ENCODE measurements around the gene DCAKD.

DNA sequence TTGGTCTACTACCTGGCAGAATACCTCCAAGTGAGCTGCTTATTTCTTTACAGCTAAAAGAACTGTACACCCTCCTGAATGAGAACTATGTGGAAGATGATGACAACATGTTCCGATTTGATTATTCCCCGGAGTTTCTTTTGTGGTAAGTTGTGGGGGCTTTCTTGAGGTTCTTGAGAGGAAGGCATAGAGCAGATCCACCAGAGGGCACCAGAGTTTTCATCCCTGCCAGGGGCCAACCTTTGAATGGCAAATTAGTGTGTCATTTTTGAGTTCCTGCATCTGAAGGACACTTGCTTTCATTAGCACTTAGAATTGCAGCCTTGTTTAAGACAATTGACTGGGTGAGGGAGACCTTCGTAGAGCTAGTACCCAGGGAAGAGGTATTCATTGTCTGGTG is 44.7 kb upstream of the DCAKD start:
- TF ChIP-seq, protein P1, sequence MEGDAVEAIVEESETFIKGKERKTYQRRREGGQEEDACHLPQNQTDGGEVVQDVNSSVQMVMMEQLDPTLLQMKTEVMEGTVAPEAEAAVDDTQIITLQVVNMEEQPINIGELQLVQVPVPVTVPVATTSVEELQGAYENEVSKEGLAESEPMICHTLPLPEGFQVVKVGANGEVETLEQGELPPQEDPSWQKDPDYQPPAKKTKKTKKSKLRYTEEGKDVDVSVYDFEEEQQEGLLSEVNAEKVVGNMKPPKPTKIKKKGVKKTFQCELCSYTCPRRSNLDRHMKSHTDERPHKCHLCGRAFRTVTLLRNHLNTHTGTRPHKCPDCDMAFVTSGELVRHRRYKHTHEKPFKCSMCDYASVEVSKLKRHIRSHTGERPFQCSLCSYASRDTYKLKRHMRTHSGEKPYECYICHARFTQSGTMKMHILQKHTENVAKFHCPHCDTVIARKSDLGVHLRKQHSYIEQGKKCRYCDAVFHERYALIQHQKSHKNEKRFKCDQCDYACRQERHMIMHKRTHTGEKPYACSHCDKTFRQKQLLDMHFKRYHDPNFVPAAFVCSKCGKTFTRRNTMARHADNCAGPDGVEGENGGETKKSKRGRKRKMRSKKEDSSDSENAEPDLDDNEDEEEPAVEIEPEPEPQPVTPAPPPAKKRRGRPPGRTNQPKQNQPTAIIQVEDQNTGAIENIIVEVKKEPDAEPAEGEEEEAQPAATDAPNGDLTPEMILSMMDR (IDR thresholded peaks at IDR 0.05; ENCODE audit: low read depth, low read length, poor library complexity, severe bottlenecking): peak; percentile 66
- no peak for TF ChIP-seq EZH2phosphoT487 (IDR thresholded peaks at IDR 0.05; ENCODE audit: borderline replicate concordance, low read length)

Measured in DOHH2 (cell line).